ENCODE measurements around the gene ATP2B2. TPM values are rescaled to one million over a fixed set of nuclear protein-coding genes. Genes with fewer than 3 reads are reported as not detected.
A peak's percentile ranks its signal among the peaks of the same experiment; 100 is the strongest.

The ATP2B2 gene
- total and polyA plus RNA-seq, 2 donors from 2014 or later = 0.19 to 0.22 TPM

DNA sequence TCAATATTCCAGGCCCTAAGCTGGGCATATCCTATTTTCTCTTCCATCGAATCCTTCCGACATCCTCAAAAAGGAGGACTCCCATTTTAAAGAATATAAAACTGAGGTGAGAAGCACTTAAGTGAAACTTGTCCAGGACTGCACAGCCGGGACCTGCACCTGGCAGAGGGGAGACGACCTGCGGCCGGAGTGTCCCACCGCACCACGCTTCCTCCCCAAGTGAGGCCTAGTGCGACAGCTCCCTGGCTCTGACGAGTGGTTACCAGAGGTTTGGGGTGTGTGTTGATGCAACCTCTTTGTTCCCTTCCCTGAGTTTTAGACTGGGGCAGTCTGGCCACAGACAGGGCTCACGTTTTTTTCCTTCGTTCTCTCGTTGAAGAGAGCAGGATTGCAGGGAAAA is 24.9 kb upstream of the ATP2B2 start:
- no peak overlapping the region for H3K4me3 ChIP-seq (ENCODE audit: low read length in 3 of 3)
- no peak overlapping the region for H3K27ac ChIP-seq (ENCODE audit: low read depth in 2 of 2, low read length in 2 of 2)
- no peaks in the 10 kb centered on the region for H3K9me3 ChIP-seq (ENCODE audit: control insufficient read depth in 2 of 3, insufficient read depth in 1 of 3, low read length in 3 of 3)
- H3K9ac ChIP-seq (ENCODE audit: low read length in 3 of 3) = no peak overlapping the region
- H3K27me3 ChIP-seq (ENCODE audit: control insufficient read depth, insufficient read depth, low read length) = no peaks in the 10 kb centered on the region
- peak in 1 of 5 donors; percentile 11 for DNase-seq
- FAIRE-seq = no peak
- no peaks in the 10 kb centered on the region for H3K36me3 ChIP-seq (ENCODE audit: control insufficient read depth in 2 of 3, insufficient read depth in 3 of 3, low read length in 3 of 3)
- intact Hi-C loops (cut with DNase I) = no loop called here
- TF ChIP-seq, protein P1, sequence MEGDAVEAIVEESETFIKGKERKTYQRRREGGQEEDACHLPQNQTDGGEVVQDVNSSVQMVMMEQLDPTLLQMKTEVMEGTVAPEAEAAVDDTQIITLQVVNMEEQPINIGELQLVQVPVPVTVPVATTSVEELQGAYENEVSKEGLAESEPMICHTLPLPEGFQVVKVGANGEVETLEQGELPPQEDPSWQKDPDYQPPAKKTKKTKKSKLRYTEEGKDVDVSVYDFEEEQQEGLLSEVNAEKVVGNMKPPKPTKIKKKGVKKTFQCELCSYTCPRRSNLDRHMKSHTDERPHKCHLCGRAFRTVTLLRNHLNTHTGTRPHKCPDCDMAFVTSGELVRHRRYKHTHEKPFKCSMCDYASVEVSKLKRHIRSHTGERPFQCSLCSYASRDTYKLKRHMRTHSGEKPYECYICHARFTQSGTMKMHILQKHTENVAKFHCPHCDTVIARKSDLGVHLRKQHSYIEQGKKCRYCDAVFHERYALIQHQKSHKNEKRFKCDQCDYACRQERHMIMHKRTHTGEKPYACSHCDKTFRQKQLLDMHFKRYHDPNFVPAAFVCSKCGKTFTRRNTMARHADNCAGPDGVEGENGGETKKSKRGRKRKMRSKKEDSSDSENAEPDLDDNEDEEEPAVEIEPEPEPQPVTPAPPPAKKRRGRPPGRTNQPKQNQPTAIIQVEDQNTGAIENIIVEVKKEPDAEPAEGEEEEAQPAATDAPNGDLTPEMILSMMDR (IDR thresholded peaks at IDR 0.05; ENCODE audit: borderline replicate concordance, extremely low read depth, insufficient read depth) = no peak
- no peaks in the 10 kb centered on the region for H3K4me1 ChIP-seq (ENCODE audit: control insufficient read depth in 2 of 3, insufficient read depth in 2 of 3, low read depth in 1 of 3, low read length in 3 of 3)

DNA sequence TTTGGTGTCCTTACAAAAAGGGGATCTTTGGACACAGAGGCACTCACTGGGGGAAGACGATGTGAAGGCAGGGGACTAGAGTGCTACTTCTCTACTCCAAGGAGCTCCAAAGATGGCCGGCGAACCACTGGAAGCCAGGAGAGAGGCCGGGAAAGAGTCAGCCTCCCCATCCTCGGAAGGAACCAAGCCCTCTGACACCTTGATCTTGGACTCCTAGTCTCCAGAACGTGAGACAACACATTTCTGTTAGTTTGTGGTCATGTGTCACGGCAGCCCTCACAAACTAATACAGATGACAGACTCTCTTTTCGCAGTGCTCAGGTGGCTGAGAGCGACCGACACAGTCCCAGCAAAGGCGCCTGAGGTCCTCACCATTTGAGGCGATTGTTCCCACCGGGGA is 24.4 kb upstream of the ATP2B2 start:
- no peak overlapping the region for H3K4me3 ChIP-seq (ENCODE audit: low read length in 3 of 3)
- H3K9me3 ChIP-seq (ENCODE audit: control insufficient read depth in 2 of 3, insufficient read depth in 1 of 3, low read length in 3 of 3) = no peaks in the 10 kb centered on the region
- H3K9ac ChIP-seq (ENCODE audit: low read length in 3 of 3) = no peak overlapping the region
- no peaks in the 10 kb centered on the region for H3K36me3 ChIP-seq (ENCODE audit: control insufficient read depth in 2 of 3, insufficient read depth in 3 of 3, low read length in 3 of 3)
- no peak for FAIRE-seq
- intact Hi-C loops (cut with DNase I) = no loop called here
- TF ChIP-seq, protein P1 (IDR thresholded peaks at IDR 0.05; ENCODE audit: borderline replicate concordance, extremely low read depth, insufficient read depth) = no peak
- H3K27ac ChIP-seq (ENCODE audit: low read depth in 2 of 2, low read length in 2 of 2) = no peak overlapping the region
- DNase-seq = no peak
- H3K27me3 ChIP-seq (ENCODE audit: control insufficient read depth, insufficient read depth, low read length) = no peaks in the 10 kb centered on the region
- H3K4me1 ChIP-seq (ENCODE audit: control insufficient read depth in 2 of 3, insufficient read depth in 2 of 3, low read depth in 1 of 3, low read length in 3 of 3) = no peaks in the 10 kb centered on the region

DNA sequence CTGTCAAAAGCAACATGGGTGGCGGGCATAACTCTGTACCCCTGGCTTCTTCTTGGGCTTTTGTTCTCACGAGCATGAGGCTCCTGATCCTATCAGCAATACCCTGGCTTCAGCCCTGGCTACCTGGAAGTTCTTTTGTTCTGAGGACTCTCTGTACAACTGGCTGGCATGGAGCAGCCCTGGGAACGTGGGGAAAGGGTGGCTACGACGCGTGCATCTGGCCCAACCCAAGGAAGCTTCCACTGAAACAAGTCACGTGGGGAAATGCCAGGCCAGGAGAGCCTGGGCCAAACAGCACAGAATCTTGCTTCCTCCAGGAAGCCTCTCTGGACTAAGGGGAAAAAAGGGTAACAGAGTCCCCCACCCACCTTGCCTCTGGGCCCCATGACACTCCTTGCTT is 22.7 kb upstream of the ATP2B2 start:
- H3K4me1 ChIP-seq (ENCODE audit: control insufficient read depth in 2 of 3, insufficient read depth in 2 of 3, low read depth in 1 of 3, low read length in 3 of 3) = no peaks in the 10 kb centered on the region
- no peak overlapping the region for H3K9ac ChIP-seq (ENCODE audit: low read length in 3 of 3)
- intact Hi-C loops (cut with DNase I) = no loop called here
- no peak overlapping the region for H3K27ac ChIP-seq (ENCODE audit: low read depth in 2 of 2, low read length in 2 of 2)
- no peaks in the 10 kb centered on the region for H3K36me3 ChIP-seq (ENCODE audit: control insufficient read depth in 2 of 3, insufficient read depth in 3 of 3, low read length in 3 of 3)
- DNase-seq (peak in 1 of 5 donors; percentile 3), FAIRE-seq (no peak)
- no peaks in the 10 kb centered on the region for H3K27me3 ChIP-seq (ENCODE audit: control insufficient read depth, insufficient read depth, low read length)
- H3K9me3 ChIP-seq (ENCODE audit: control insufficient read depth in 2 of 3, insufficient read depth in 1 of 3, low read length in 3 of 3) = no peaks in the 10 kb centered on the region
- TF ChIP-seq, protein P1 (IDR thresholded peaks at IDR 0.05; ENCODE audit: borderline replicate concordance, extremely low read depth, insufficient read depth) = no peak
- no peak overlapping the region for H3K4me3 ChIP-seq (ENCODE audit: low read length in 3 of 3)

Data from kidney (tissue), 14 donors.